Keratinocyte (primary cell): ENCODE measurements around the gene TMEM87A. TPM values are rescaled to one million over a fixed set of nuclear protein-coding genes. Genes with fewer than 3 reads are reported as not detected.
"Not testable (repeated sequence)": the region's sequence is repeated elsewhere in the genome, so short reads cannot be mapped to it uniquely, and the experiment has no call there.

Source experiments
- DNase-seq: peaks from one replicate; pipeline ENCODE4 v3.0.0-alpha.2; 2011; ENCODE audit warnings: low read depth, missing footprints, low spot score
- FAIRE-seq: peaks from 2 replicates; lab custom pipeline; 2011; peaks lifted over from hg19 to GRCh38; lab: Jason Lieb, UNC
- H2AFZ ChIP-seq: 2 replicates; pipeline ENCODE4 v1.6.0; 2012; ENCODE audit warnings: low read length, control low read depth, inconsistent platforms; ENCODE audit not compliant: control insufficient read depth
- H3K27ac ChIP-seq: 2 replicates; pipeline ENCODE4 v1.5.1; 2011; ENCODE audit warnings: low read length; ENCODE audit not compliant: control insufficient read depth, insufficient read depth
- H3K27me3 ChIP-seq: 3 replicates; pipeline ENCODE4 v1.6.0; 2011; ENCODE audit warnings: low read length; ENCODE audit not compliant: control insufficient read depth, insufficient read depth; ENCODE audit errors: extremely low read depth
- H3K36me3 ChIP-seq, 2 experiments: 2 replicates in 1 of 2; 3 replicates in 1 of 2; pipeline ENCODE4 v1.5.1; 2011; ENCODE audit warnings: low read length in 2 of 2, mild to moderate bottlenecking in 1 of 2; ENCODE audit not compliant: control insufficient read depth in 2 of 2, insufficient read depth in 2 of 2; ENCODE audit errors: extremely low read depth in 1 of 2
- H3K4me1 ChIP-seq: 3 replicates; pipeline ENCODE4 v1.5.1; 2011; ENCODE audit warnings: low read length; ENCODE audit not compliant: control insufficient read depth, insufficient read depth; ENCODE audit errors: extremely low read depth
- H3K4me2 ChIP-seq: 3 replicates; pipeline ENCODE4 v1.6.0; 2011; ENCODE audit warnings: low read depth, low read length; ENCODE audit not compliant: control insufficient read depth, insufficient read depth; ENCODE audit errors: extremely low read depth
- H3K4me3 ChIP-seq, 3 experiments: fragments of 200-600 bp in 1 of 3; sonication (generic) in 1 of 3; 2 replicates in 2 of 3; 3 replicates in 1 of 3; pipeline ENCODE4 v1.5.1; 2011 to 2016; ENCODE audit warnings: low read length in 3 of 3, mild to moderate bottlenecking in 3 of 3, control low read depth in 2 of 3, inconsistent platforms in 1 of 3, low read depth in 1 of 3, mixed read lengths in 1 of 3, mixed run types in 1 of 3, moderate library complexity in 1 of 3; ENCODE audit not compliant: control insufficient read depth in 2 of 3, insufficient read depth in 2 of 3; ENCODE audit errors: extremely low read depth in 1 of 3
- H3K79me2 ChIP-seq: 2 replicates; pipeline ENCODE4 v1.6.0; 2012; ENCODE audit warnings: low read length; ENCODE audit not compliant: control insufficient read depth, insufficient read depth
- H3K9ac ChIP-seq: 3 replicates; pipeline ENCODE4 v1.6.0; 2011; ENCODE audit warnings: low read length; ENCODE audit not compliant: control insufficient read depth, insufficient read depth; ENCODE audit errors: extremely low read depth
- H3K9me1 ChIP-seq: 3 replicates; pipeline ENCODE4 v1.6.0; 2011; ENCODE audit warnings: low read length; ENCODE audit not compliant: control insufficient read depth, insufficient read depth; ENCODE audit errors: extremely low read depth
- H3K9me3 ChIP-seq: 2 replicates; pipeline ENCODE4 v1.5.1; 2012; ENCODE audit warnings: low read depth, low read length; ENCODE audit not compliant: control insufficient read depth
- H4K20me1 ChIP-seq: 3 replicates; pipeline ENCODE4 v1.6.0; 2011; ENCODE audit warnings: low read length; ENCODE audit not compliant: control insufficient read depth, insufficient read depth; ENCODE audit errors: extremely low read depth
- CTCF ChIP-seq, 3 experiments: IDR thresholded peaks in 1 of 3; conservative IDR thresholded peaks in 1 of 3; optimal IDR thresholded peaks in 1 of 3; 2 replicates in 2 of 3; 3 replicates in 1 of 3; pipeline versions ENCODE3 to v1.5.1; 2011; ENCODE audit warnings: low read length in 3 of 3, mild to moderate bottlenecking in 3 of 3, moderate library complexity in 2 of 3, control low read depth in 1 of 3, inconsistent platforms in 1 of 3; ENCODE audit not compliant: insufficient read depth in 2 of 3; ENCODE audit errors: extremely low read depth in 1 of 3
- EZH2 ChIP-seq: IDR thresholded peaks from one replicate; pipeline ENCODE4 v1.6.1; 2012; ENCODE audit warnings: inconsistent platforms, mild to moderate bottlenecking, low read length, moderate library complexity
- dilution Hi-C: fragments of 300-500 bp; cut with MboI; formaldehyde crosslinking; loops from one replicate; pipeline ENCODE4 v1.7.0; 2020; ENCODE audit warnings: low sequenced_read_pairs; ENCODE audit not compliant: extremely low pct_ligation_motif_present
- polyA minus RNA-seq, 3 experiments: library from RNA; depleted of rRNA, polyadenylated mRNA; stranded (reverse); fragments of >200 nt; gene quantifications; 1 replicate in 1 of 3; 2 replicates in 1 of 3; 3 replicates in 1 of 3; pipeline ENCODE4 v1.2.3, GENCODE V29; 2011
- polyA plus RNA-seq, 5 experiments: library from polyadenylated mRNA; depleted of rRNA in 3 of 5; stranded (reverse) in 3 of 5; stranded (forward) in 1 of 5; unstranded in 1 of 5; fragments of >200 nt; gene quantifications; 1 replicate in 1 of 5; 2 replicates in 3 of 5; 3 replicates in 1 of 5; pipeline versions ENCODE4 v1.2.1 to v1.2.3, GENCODE V29; 2011 to 2012; ENCODE audit warnings: missing spikeins in 2 of 5, low read depth in 1 of 5, low replicate concordance in 1 of 5

The TMEM87A gene
- polyA plus RNA-seq (38.5 to 43.7 TPM (median 38.7 TPM) in 3 replicates), polyA minus RNA-seq (16.6 to 50.9 TPM (median 37.4 TPM) in 3 replicates)
- polyA plus RNA-seq (2011; ENCODE audit: low read depth), result 94.5 TPM
- polyA plus RNA-seq (2011; cell fraction: cytosol; rRNA removed), result 12.2 and 21.5 TPM in 2 replicates
- polyA plus RNA-seq (2011; cell fraction: nucleus; rRNA removed), result 48.5 and 76.6 TPM in 2 replicates
- 32.3 and 55.9 TPM in 2 replicates for polyA plus RNA-seq (2012; ENCODE audit: low replicate concordance)
- polyA minus RNA-seq (2011; cell fraction: cytosol; rRNA and poly(A)+ RNA removed), result 45.7 TPM
- 68.6 and 108 TPM in 2 replicates for polyA minus RNA-seq (2011; cell fraction: nucleus; rRNA and poly(A)+ RNA removed)

- Histone ChIP-seq H3K4me2 (peak within 1 kb of the TSS; percentile 100), H3K9me1 (peaks cover 2% of the 10 kb centered on the region), H3K79me2 (peaks cover 66% of the 10 kb centered on the region), H3K9ac (peak within 1 kb of the TSS; percentile 100), H3K4me1 (peaks cover 24% of the 10 kb centered on the region), H3K9me3 (no peaks in the 10 kb centered on the region), H2AFZ (peak within 1 kb of the TSS; percentile 99), H3K4me3 (peak within 1 kb of the TSS; percentile 70 to 97 (median 86)), H4K20me1 (no peaks in the 10 kb centered on the region), H3K36me3 (peaks cover 2% of the 10 kb centered on the region in 2 experiments), H3K27ac (peak within 1 kb of the TSS; percentile 99), H3K27me3 (no peaks in the 10 kb centered on the region)
- dilution Hi-C loops, result no loop called here
- peak; percentile 88 for DNase-seq
- peak; percentile 79 for FAIRE-seq
- no peak for TF ChIP-seq EZH2
- TF ChIP-seq CTCF (optimal IDR thresholded peaks at IDR 0.05 in 1 of 3, IDR thresholded peaks at IDR 0.05 in 1 of 3, conservative IDR thresholded peaks at IDR 0.05 in 1 of 3; ENCODE audit: extremely low read depth in 1 of 3, insufficient read depth in 2 of 3, low read length in 3 of 3), result no peak
Measured at GRCh38 chr15:42272939-42273899, at the start of gene TMEM87A, which contains the start of gene GANC. Gene TMEM87A, minus strand, starts transcription at chr15:42273433. Its CDS starts 35 bp downstream, at chr15:42273398. Gene GANC, plus strand, starts transcription at chr15:42273201. Its CDS starts 1,281 bp downstream, at chr15:42274482.

- TF ChIP-seq CTCF (optimal IDR thresholded peaks at IDR 0.05 in 1 of 3, IDR thresholded peaks at IDR 0.05 in 1 of 3, conservative IDR thresholded peaks at IDR 0.05 in 1 of 3; ENCODE audit: extremely low read depth in 1 of 3, insufficient read depth in 2 of 3, low read length in 3 of 3) (no peak), EZH2 (no peak)
- Histone ChIP-seq H3K27me3 (no peaks in the 10 kb centered on the region), H3K36me3 (peaks cover 5 to 7% of the 10 kb centered on the region in 2 experiments), H3K4me1 (no peaks in the 10 kb centered on the region), H4K20me1 (no peaks in the 10 kb centered on the region), H3K9ac (no peak overlapping the region), H3K4me2 (no peak overlapping the region), H3K9me3 (no peaks in the 10 kb centered on the region), H3K9me1 (no peaks in the 10 kb centered on the region), H3K27ac (no peak overlapping the region), H3K79me2 (no peaks in the 10 kb centered on the region), H2AFZ (no peak overlapping the region), H3K4me3 (no peak overlapping the region)
- dilution Hi-C loops, result no loop called here
- FAIRE-seq (no peak), DNase-seq (no peak)
Measured at GRCh38 chr15:42319206-42319605, 46.0 kb upstream of the TMEM87A start.

- H3K27ac ChIP-seq, H3K36me3 ChIP-seq, H4K20me1 ChIP-seq, H3K79me2 ChIP-seq, H3K4me3 ChIP-seq, H3K9me3 ChIP-seq, H3K9ac ChIP-seq, H3K4me1 ChIP-seq, DNase-seq, H3K27me3 ChIP-seq, dilution Hi-C loops, H2AFZ ChIP-seq, H3K4me2 ChIP-seq, FAIRE-seq, H3K9me1 ChIP-seq: not testable (repeated sequence)
Measured at GRCh38 chr15:42316282-42316805, 43.1 kb upstream of the TMEM87A start.
